HEK293T (cell line): ENCODE data around the gene PAOX.
"Not testable (repeated sequence)": the region's sequence is repeated elsewhere in the genome, so short reads cannot be mapped to it uniquely, and the experiment has no call there.

Source experiments
- BHLHE40 ChIP-seq: fragments of 450-650 bp; IDR thresholded peaks from 2 replicates; pipeline ENCODE4 v1.6.1; 2016; ENCODE audit warnings: mild to moderate bottlenecking, moderate library complexity, borderline replicate concordance
- ELF4 ChIP-seq: fragments of 450-650 bp; IDR thresholded peaks from 2 replicates; pipeline ENCODE4 v1.6.1; 2017; ENCODE audit warnings: antibody characterized with exemption
- FOXA1 ChIP-seq: fragments of 450-650 bp; IDR thresholded peaks from 2 replicates; pipeline ENCODE4 v1.6.1; 2016; ENCODE audit warnings: mild to moderate bottlenecking
- FOXK2 ChIP-seq: fragments of 450-650 bp; IDR thresholded peaks from 2 replicates; pipeline ENCODE4 v1.6.1; 2016; ENCODE audit warnings: mild to moderate bottlenecking
- LEF1 ChIP-seq: fragments of 450-650 bp; IDR thresholded peaks from 2 replicates; pipeline ENCODE4 v1.6.1; 2017; ENCODE audit warnings: mild to moderate bottlenecking, borderline replicate concordance
- NFRKB ChIP-seq: fragments of 450-650 bp; IDR thresholded peaks from 2 replicates; pipeline ENCODE4 v1.6.1; 2016; ENCODE audit warnings: mild to moderate bottlenecking, moderate library complexity
- SP1 ChIP-seq: fragments of 450-650 bp; IDR thresholded peaks from 2 replicates; pipeline ENCODE4 v1.6.1; 2017
- SUZ12 ChIP-seq: fragments of 450-650 bp; IDR thresholded peaks from 2 replicates; pipeline ENCODE4 v1.6.1; 2016; ENCODE audit warnings: mild to moderate bottlenecking
- TARDBP ChIP-seq: fragments of 450-650 bp; IDR thresholded peaks from 2 replicates; pipeline ENCODE4 v1.6.1; 2016
- ZNF384 ChIP-seq: fragments of 450-650 bp; IDR thresholded peaks from 2 replicates; pipeline ENCODE4 v1.6.1; 2016

- TF ChIP-seq LEF1, SP1, ELF4, NFRKB, ZNF384, SUZ12, BHLHE40, FOXK2, TARDBP, FOXA1: not testable (repeated sequence)
These were observed 50.5 kb downstream of the PAOX start for GRCh38 chr10:133429571-133429970.
